Endodermal cell (in vitro differentiated cells): ENCODE results near the gene LEF1. TPM values are rescaled to one million over a fixed set of nuclear protein-coding genes. Genes with fewer than 3 reads are reported as not detected.

Source experiments
- DNase-seq: peaks from one replicate; pipeline ENCODE4 v3.0.0-alpha.2; 2017
- H3K27ac ChIP-seq: 2 replicates; pipeline ENCODE4 v1.5.1; 2013; ENCODE audit warnings: mild to moderate bottlenecking, low read depth, low read length, moderate library complexity
- H3K27me3 ChIP-seq: 2 replicates; pipeline ENCODE4 v1.6.1; 2013; ENCODE audit warnings: mild to moderate bottlenecking, low read length, moderate library complexity; ENCODE audit not compliant: insufficient read depth, control insufficient read depth, poor library complexity, severe bottlenecking
- H3K36me3 ChIP-seq: 2 replicates; pipeline ENCODE4 v1.7.0; 2013; ENCODE audit warnings: mild to moderate bottlenecking, low read length, moderate library complexity; ENCODE audit not compliant: control insufficient read depth, insufficient read depth
- H3K4me1 ChIP-seq: one replicate; pipeline ENCODE4 v1.7.0; 2013; ENCODE audit warnings: low read length; ENCODE audit not compliant: control insufficient read depth, insufficient read depth
- H3K4me3 ChIP-seq: 2 replicates; pipeline ENCODE4 v1.5.1; 2013; ENCODE audit warnings: mild to moderate bottlenecking, low read length, moderate library complexity
- H3K9ac ChIP-seq: 2 replicates; pipeline ENCODE4 v1.6.1; 2013; ENCODE audit warnings: mild to moderate bottlenecking, low read length, moderate library complexity; ENCODE audit not compliant: poor library complexity, severe bottlenecking; ENCODE audit errors: extremely low read depth
- H3K9me3 ChIP-seq: 2 replicates; pipeline ENCODE4 v1.6.1; 2013; ENCODE audit warnings: mild to moderate bottlenecking, low read length, moderate library complexity; ENCODE audit not compliant: control insufficient read depth
- H3K27ac Mint-ChIP-seq: 2 replicates; pipeline ENCODE4 v1.8.0; 2020; ENCODE audit warnings: mixed read lengths
- H3K27me3 Mint-ChIP-seq: 2 replicates; pipeline ENCODE4 v1.8.0; 2021; ENCODE audit warnings: mild to moderate bottlenecking, mixed read lengths; ENCODE audit not compliant: insufficient read depth
- H3K36me3 Mint-ChIP-seq: 2 replicates; pipeline ENCODE4 v1.8.0; 2020; ENCODE audit warnings: low read depth, mixed read lengths
- H3K4me1 Mint-ChIP-seq: 2 replicates; pipeline ENCODE4 v1.8.0; 2020; ENCODE audit warnings: mixed read lengths
- H3K4me3 Mint-ChIP-seq: 2 replicates; pipeline ENCODE4 v1.8.0; 2020; ENCODE audit warnings: mild to moderate bottlenecking, moderate library complexity, mixed read lengths
- H3K9me3 Mint-ChIP-seq: 2 replicates; pipeline ENCODE4 v1.8.0; 2020; ENCODE audit warnings: mild to moderate bottlenecking, mixed read lengths
- whole genome bisulfite sequencing, 2 experiments: methylation state at CpG; one replicate each; pipeline versions ENCODE4 v1.1.5 to v1.1.7; 2013; ENCODE audit warnings: missing lambda C conversion rate in 2 of 2, mixed read lengths in 1 of 2; ENCODE audit not compliant: insufficient coverage in 1 of 2, insufficient read length in 1 of 2; 5-methylcytosine and 5-hydroxymethylcytosine counted together
- total RNA-seq, 2 donors: library from RNA; stranded (reverse); fragmentation: NEBNext Ultra II Directional in 1 of 2; extraction: Animal tissue kit (Norgen Biotek cat#: 25700) in 1 of 2; gene quantifications; 2 replicates in 1 of 2; 3 replicates in 1 of 2; pipeline ENCODE4 v1.2.1, GENCODE V29; 2021
- TF ChIP-seq, protein P1 (sequence below): fragments of 200-600 bp; sonication (generic); conservative IDR thresholded peaks from 2 replicates; pipeline ENCODE4 v1.5.0; 2021; ENCODE audit warnings: antibody characterized with exemption, mild to moderate bottlenecking

The LEF1 gene
- total RNA-seq, 2 donors from 2014 or later = 0.95 to 1.6 TPM

DNA sequence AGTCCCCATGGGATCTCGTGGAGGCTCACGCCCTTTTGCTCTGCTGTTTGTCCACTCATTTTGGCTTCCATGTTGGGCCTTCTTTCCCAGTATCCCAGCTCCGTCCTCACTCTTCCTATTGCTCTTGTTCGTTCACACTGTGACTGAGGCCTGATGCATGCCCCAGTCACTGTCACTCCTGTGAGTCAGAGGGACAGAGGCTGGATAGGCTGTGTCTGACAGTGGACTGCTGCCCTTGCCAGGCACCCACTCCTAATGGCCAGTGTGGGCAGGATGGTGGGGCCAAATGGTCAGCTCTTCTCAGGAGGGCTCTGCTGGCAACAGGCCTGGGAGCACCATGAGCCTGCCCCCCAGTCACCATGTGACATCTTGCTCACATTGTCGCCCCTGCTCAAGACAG lies 139.0 kb downstream of the LEF1 start:
- TF ChIP-seq, protein P1, sequence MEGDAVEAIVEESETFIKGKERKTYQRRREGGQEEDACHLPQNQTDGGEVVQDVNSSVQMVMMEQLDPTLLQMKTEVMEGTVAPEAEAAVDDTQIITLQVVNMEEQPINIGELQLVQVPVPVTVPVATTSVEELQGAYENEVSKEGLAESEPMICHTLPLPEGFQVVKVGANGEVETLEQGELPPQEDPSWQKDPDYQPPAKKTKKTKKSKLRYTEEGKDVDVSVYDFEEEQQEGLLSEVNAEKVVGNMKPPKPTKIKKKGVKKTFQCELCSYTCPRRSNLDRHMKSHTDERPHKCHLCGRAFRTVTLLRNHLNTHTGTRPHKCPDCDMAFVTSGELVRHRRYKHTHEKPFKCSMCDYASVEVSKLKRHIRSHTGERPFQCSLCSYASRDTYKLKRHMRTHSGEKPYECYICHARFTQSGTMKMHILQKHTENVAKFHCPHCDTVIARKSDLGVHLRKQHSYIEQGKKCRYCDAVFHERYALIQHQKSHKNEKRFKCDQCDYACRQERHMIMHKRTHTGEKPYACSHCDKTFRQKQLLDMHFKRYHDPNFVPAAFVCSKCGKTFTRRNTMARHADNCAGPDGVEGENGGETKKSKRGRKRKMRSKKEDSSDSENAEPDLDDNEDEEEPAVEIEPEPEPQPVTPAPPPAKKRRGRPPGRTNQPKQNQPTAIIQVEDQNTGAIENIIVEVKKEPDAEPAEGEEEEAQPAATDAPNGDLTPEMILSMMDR = no peak
- H3K4me3 Mint-ChIP-seq = no peak overlapping the region
- no peaks in the 10 kb centered on the region for H3K9me3 ChIP-seq
- no peak for DNase-seq
- peaks cover 30% of the 10 kb centered on the region for H3K36me3 Mint-ChIP-seq
- H3K4me3 ChIP-seq = no peak overlapping the region
- 94 to 95% methylated on average over 5 of the region's 5 CpGs for WGBS, 2 experiments
- no peaks in the 10 kb centered on the region for H3K4me1 ChIP-seq
- no peaks in the 10 kb centered on the region for H3K27me3 Mint-ChIP-seq
- H3K9ac ChIP-seq = no peak overlapping the region
- no peak overlapping the region for H3K27ac Mint-ChIP-seq
- no peaks in the 10 kb centered on the region for H3K27me3 ChIP-seq
- peaks cover 21% of the 10 kb centered on the region for H3K36me3 ChIP-seq
- H3K9me3 Mint-ChIP-seq = no peaks in the 10 kb centered on the region
- H3K4me1 Mint-ChIP-seq = no peaks in the 10 kb centered on the region
- H3K27ac ChIP-seq = no peak overlapping the region

DNA sequence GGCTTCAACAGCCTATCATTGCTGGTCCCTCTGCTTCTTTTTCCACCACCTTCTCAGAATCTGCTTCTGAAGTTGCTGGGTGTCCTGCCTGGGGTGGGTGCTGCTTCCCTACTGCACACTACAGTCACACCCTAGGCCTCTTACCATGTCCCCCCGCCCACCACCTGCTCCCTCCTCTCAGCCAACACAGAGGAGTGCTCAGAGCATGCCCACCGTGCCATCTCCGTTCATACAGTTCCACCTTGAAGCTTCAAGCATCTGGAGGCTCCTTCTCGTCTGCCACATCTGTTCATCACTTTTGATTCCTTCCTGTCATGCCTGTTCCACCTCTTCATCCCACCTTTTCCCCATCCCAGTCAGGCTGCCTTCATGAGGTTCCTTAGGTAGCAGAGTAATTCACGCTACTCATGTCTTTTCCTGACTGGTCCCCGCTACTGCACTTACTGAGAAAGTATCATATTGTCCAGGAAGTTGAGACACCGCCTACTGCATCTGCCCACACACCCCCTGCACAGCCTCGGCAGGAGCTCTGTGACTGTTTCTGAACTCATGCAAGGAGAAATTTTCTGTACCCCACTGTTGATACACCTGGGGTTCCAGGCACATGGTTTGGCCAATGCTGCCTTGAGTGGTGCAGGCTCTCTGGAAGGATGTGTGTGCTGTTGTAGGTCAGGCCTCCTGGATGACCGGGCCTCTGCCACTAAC lies 139.6 kb downstream of the LEF1 start:
- Mint-ChIP-seq H3K4me1 (no peaks in the 10 kb centered on the region), H3K36me3 (peaks cover 31% of the 10 kb centered on the region), H3K4me3 (no peak overlapping the region), H3K9me3 (no peaks in the 10 kb centered on the region), H3K27ac (no peak overlapping the region), H3K27me3 (no peaks in the 10 kb centered on the region)
- DNase-seq = no peak
- H3K27me3 ChIP-seq = no peaks in the 10 kb centered on the region
- H3K9ac ChIP-seq = no peak overlapping the region
- no peak overlapping the region for H3K4me3 ChIP-seq
- no peaks in the 10 kb centered on the region for H3K4me1 ChIP-seq
- peaks cover 16% of the 10 kb centered on the region for H3K36me3 ChIP-seq
- TF ChIP-seq, protein P1 = no peak
- WGBS, 2 experiments = 88 to 89% methylated on average over 7 to 9 of the region's 9 CpGs
- H3K27ac ChIP-seq = no peak overlapping the region
- H3K9me3 ChIP-seq = no peaks in the 10 kb centered on the region

DNA sequence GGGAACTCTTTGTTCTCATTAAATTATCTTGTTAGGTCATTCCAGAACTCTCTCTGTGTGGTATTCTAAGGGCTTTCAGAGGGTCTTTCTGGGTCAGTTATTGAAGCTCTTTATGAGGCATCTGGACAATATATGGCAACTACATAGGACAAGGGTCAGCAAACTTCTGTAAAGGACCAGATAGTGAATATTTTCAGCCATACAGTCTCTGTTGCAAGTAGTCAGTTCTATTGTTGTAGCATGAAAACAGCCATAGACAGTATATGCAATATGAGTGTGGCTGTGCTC lies 143.9 kb downstream of the LEF1 start:
- H3K36me3 ChIP-seq = peaks cover 18% of the 10 kb centered on the region
- no peak overlapping the region for H3K4me3 Mint-ChIP-seq
- H3K27me3 Mint-ChIP-seq = no peaks in the 10 kb centered on the region
- no peak overlapping the region for H3K27ac ChIP-seq
- no peaks in the 10 kb centered on the region for H3K4me1 ChIP-seq
- no peak overlapping the region for H3K9ac ChIP-seq
- peaks cover 6% of the 10 kb centered on the region for H3K4me1 Mint-ChIP-seq
- H3K9me3 ChIP-seq = no peaks in the 10 kb centered on the region
- peaks cover 26% of the 10 kb centered on the region for H3K36me3 Mint-ChIP-seq
- no peak overlapping the region for H3K27ac Mint-ChIP-seq
- H3K27me3 ChIP-seq = no peaks in the 10 kb centered on the region
- TF ChIP-seq, protein P1 = no peak
- no peaks in the 10 kb centered on the region for H3K9me3 Mint-ChIP-seq
- no peak overlapping the region for H3K4me3 ChIP-seq
- DNase-seq = no peak
